Large intestine (tissue), 3 donors: ENCODE data around the gene TRMT2A. TPM values are rescaled to one million over a fixed set of nuclear protein-coding genes. Genes with fewer than 3 reads are reported as not detected.
A peak's percentile ranks its signal among the peaks of the same experiment; 100 is the strongest.

Experiments
- DNase-seq, 2 donors: peaks; one replicate each; pipeline versions ENCODE4 v3.0.0 to v3.0.0-alpha.2; 2013
- H3K27ac ChIP-seq: one replicate; pipeline ENCODE4 v1.5.1; 2013; ENCODE audit warnings: low read length
- H3K27me3 ChIP-seq: 2 replicates; pipeline ENCODE4 v1.6.1; 2013; ENCODE audit warnings: low read length; ENCODE audit not compliant: control insufficient read depth, insufficient read depth
- H3K36me3 ChIP-seq: 2 replicates; pipeline ENCODE4 v1.6.1; 2013; ENCODE audit warnings: low read length; ENCODE audit not compliant: control insufficient read depth, insufficient read depth
- H3K4me1 ChIP-seq: one replicate; pipeline ENCODE4 v1.6.1; 2013; ENCODE audit warnings: low read length; ENCODE audit not compliant: control insufficient read depth, insufficient read depth
- H3K4me3 ChIP-seq: one replicate; pipeline ENCODE4 v1.5.1; 2013; ENCODE audit warnings: low read length
- H3K9me3 ChIP-seq: one replicate; pipeline ENCODE4 v1.6.1; 2013; ENCODE audit warnings: mild to moderate bottlenecking, low read depth, low read length, moderate library complexity; ENCODE audit not compliant: control insufficient read depth
- WGBS: methylation state at CpG from one replicate; pipeline ENCODE4 v1.1.5; 2013; ENCODE audit warnings: low lambda C conversion rate; ENCODE audit not compliant: insufficient coverage; 5-methylcytosine and 5-hydroxymethylcytosine counted together
- polyA plus RNA-seq: library from polyadenylated mRNA; unstranded; fragments of 120-200 nt; gene quantifications from one replicate; pipeline ENCODE4 v1.2.1, GENCODE V29; 2013

The TRMT2A gene
- polyA plus RNA-seq, 1 donor, result 51.3 TPM

- H3K27me3 ChIP-seq, result no peaks in the 10 kb centered on the region
- no peaks in the 10 kb centered on the region for H3K36me3 ChIP-seq
- H3K4me3 ChIP-seq, result no peak overlapping the region
- H3K27ac ChIP-seq, result no peak overlapping the region
- no peak for DNase-seq
- no peaks in the 10 kb centered on the region for H3K4me1 ChIP-seq
- H3K9me3 ChIP-seq, result no peaks in the 10 kb centered on the region
- no CpG with 5 or more reads among the region's 15 CpGs for WGBS
Measured at GRCh38 chr22:20157430-20158183, 40.6 kb upstream of the TRMT2A start.

DNA sequence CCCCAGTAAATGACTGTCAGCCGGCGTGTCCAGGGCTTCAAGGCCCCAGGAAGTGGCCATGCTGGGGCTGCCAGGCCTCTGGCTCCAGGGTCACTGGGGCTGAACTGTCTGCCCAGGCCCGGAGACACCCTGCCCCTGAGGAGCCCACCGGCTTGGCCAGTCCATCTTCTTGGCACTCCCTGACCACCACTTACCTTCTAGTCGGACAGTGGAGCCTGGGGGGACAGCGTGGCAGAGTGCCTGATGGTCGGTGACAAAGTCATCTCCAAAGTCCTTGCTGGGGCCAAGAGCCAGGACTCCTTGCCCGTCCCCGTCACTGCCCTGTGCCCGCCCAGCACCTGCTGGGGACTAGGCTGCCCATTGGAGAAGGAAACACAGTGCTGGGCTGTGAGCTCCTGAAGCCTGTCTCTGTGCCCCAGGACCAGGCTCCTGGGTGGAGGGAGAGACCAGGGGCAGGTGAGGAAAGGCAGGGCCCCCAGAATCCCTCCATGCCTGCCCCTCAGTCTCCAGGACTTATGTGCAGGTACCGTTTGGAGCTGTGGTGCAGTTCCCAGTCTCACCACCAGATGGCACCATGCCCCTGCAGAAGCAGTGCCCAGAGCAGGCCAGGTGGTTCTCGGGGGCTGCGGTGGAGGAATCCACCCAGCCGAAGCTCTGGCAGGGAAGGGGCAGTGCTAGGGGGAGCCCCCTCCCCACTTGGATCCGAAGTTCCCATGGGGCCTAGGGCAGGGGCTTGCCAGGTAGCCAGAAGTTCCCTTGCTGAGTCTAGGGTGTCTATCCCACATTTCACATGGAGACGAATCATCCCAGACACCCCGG is 39.8 kb upstream of the TRMT2A start:
- DNase-seq, result peak; percentile 68 to 88
- Histone ChIP-seq H3K27me3 (no peaks in the 10 kb centered on the region), H3K27ac (no peak overlapping the region), H3K9me3 (no peaks in the 10 kb centered on the region), H3K4me1 (no peaks in the 10 kb centered on the region), H3K4me3 (no peak overlapping the region), H3K36me3 (no peaks in the 10 kb centered on the region)
- WGBS, result no CpG with 5 or more reads among the region's 17 CpGs

DNA sequence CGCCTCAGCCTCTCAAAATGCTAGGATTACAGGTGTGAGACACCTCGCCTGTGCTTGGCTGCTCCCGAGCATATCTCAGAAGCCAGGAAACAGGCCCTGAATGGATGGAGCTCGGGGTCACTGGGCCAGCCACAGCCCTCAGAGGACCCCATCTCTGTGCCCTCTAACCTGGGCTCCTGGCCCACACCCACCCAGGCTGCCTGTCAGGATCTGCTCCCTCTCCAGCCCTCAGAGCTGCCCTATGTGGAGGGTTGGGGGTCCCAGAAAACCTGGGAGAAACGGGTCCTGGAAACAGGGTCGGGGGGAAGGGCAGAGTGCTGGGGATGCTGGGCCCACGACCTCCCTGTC is 39.0 kb upstream of the TRMT2A start:
- no peak overlapping the region for H3K4me3 ChIP-seq
- no peaks in the 10 kb centered on the region for H3K9me3 ChIP-seq
- DNase-seq, result no peak
- no peaks in the 10 kb centered on the region for H3K36me3 ChIP-seq
- no CpG with 5 or more reads among the region's 7 CpGs for WGBS
- H3K4me1 ChIP-seq, result no peaks in the 10 kb centered on the region
- H3K27ac ChIP-seq, result no peak overlapping the region
- no peaks in the 10 kb centered on the region for H3K27me3 ChIP-seq

DNA sequence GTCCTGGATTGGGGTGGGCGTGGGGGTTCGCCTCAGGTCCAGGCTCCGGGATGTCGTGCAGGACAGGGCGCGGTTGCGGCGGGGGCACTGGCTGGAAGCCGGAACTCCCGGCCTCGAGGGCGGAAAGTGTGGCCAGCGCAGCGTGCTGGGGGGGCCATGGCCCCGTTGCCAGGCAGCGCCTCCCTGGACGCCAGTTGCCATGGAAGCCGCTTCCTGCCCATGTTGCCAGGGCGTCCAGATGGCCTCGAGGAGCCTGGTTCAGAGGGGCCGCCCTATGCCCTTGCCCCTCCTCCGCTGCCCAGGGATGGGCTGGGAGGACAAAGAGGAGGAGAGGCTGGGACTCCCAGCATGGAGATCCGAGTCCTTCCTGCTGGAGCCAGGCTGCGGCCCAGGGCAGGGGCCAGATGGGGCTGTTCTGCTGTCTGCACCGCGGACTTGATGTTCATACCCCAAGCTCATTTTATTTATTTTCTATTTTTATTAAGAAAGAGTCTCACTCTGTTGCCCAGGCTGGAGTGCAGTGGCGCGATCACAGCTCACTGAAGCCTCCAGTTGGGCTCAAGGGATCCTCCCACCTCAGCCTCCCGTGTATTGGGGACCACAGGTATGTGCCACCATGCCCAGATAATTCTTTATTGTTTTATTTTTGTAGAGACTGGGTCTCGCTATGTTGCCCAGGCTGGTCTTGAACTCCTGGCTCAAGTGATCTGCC is 38.5 kb upstream of the TRMT2A start:
- no peaks in the 10 kb centered on the region for H3K4me1 ChIP-seq
- no peaks in the 10 kb centered on the region for H3K27me3 ChIP-seq
- peak; percentile 34 to 51 for DNase-seq
- no peaks in the 10 kb centered on the region for H3K9me3 ChIP-seq
- H3K4me3 ChIP-seq, result peak overlapping the region; percentile 18
- no peak overlapping the region for H3K27ac ChIP-seq
- WGBS, result no CpG with 5 or more reads among the region's 30 CpGs
- no peaks in the 10 kb centered on the region for H3K36me3 ChIP-seq

DNA sequence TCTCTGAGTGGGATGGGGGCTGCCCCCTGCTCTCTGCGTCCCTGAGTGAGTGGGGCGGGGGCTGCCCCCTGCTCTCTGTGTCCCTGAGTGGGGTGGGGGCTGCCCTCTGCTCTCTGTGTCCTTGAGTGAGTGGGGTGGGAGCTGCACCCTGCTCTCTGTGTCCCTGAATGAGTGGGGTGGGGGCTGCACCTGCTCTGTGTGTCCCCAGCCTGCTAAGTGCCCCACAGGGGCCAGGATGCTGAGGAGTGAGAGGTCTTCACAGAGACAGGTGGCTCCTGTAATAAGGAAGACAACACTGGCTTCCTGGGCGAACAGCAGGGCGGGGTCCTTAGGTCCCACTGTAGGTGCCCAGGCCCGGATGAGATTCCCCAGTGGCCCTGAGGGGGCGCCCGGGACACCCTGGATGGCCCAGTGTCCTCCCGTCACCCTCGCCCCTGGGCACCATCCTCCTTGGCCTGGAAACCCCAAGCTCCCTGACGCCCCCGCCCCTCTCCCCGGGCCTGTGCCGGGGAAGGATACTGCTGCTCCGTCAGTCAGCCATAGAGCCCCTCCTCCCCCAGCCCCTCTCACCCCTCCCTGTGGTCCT is 37.7 kb upstream of the TRMT2A start:
- no peaks in the 10 kb centered on the region for H3K9me3 ChIP-seq
- no CpG with 5 or more reads among the region's 14 CpGs for WGBS
- H3K4me1 ChIP-seq, result no peaks in the 10 kb centered on the region
- H3K27ac ChIP-seq, result no peak overlapping the region
- H3K36me3 ChIP-seq, result no peaks in the 10 kb centered on the region
- no peaks in the 10 kb centered on the region for H3K27me3 ChIP-seq
- peak overlapping the region; percentile 18 for H3K4me3 ChIP-seq
- DNase-seq, result no peak

GRCh38 chr22:20153945-20154344 is 36.9 kb upstream of the TRMT2A start:
- no peaks in the 10 kb centered on the region for H3K4me1 ChIP-seq
- H3K27me3 ChIP-seq, result no peaks in the 10 kb centered on the region
- no peak overlapping the region for H3K27ac ChIP-seq
- no peaks in the 10 kb centered on the region for H3K9me3 ChIP-seq
- no peaks in the 10 kb centered on the region for H3K36me3 ChIP-seq
- no peak overlapping the region for H3K4me3 ChIP-seq
- no peak for DNase-seq
- no CpG with 5 or more reads among the region's 16 CpGs for WGBS

DNA sequence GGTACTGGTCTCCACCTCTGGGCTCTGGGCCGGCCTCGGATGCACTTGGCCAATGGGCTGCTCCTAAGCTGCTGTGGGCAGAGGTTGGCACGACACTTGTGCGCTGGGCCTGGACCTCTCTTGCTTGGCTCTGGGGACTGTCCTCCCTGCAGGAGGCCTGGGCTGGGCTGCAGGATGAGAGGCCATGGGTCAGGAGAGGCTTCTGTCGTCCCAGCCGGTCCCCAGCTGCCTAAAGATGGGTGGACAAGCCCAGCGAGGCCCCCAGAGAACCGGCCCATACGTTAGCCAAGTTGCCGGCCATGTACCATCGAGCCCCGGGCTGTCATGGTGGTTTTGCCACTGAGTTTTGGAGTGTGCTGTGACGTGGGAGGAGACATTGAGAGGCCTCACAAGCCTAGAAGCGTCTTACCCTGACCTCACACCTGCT is 35.5 kb upstream of the TRMT2A start:
- Histone ChIP-seq H3K27ac (no peak overlapping the region), H3K27me3 (no peaks in the 10 kb centered on the region), H3K36me3 (peaks cover 2% of the 10 kb centered on the region), H3K4me3 (no peak overlapping the region), H3K9me3 (no peaks in the 10 kb centered on the region), H3K4me1 (peaks cover 3% of the 10 kb centered on the region)
- no CpG with 5 or more reads among the region's 14 CpGs for WGBS
- DNase-seq, result no peak

GRCh38 chr22:20151276-20151588 is 34.2 kb upstream of the TRMT2A start:
- WGBS, result no CpG with 5 or more reads among the region's 4 CpGs

DNA sequence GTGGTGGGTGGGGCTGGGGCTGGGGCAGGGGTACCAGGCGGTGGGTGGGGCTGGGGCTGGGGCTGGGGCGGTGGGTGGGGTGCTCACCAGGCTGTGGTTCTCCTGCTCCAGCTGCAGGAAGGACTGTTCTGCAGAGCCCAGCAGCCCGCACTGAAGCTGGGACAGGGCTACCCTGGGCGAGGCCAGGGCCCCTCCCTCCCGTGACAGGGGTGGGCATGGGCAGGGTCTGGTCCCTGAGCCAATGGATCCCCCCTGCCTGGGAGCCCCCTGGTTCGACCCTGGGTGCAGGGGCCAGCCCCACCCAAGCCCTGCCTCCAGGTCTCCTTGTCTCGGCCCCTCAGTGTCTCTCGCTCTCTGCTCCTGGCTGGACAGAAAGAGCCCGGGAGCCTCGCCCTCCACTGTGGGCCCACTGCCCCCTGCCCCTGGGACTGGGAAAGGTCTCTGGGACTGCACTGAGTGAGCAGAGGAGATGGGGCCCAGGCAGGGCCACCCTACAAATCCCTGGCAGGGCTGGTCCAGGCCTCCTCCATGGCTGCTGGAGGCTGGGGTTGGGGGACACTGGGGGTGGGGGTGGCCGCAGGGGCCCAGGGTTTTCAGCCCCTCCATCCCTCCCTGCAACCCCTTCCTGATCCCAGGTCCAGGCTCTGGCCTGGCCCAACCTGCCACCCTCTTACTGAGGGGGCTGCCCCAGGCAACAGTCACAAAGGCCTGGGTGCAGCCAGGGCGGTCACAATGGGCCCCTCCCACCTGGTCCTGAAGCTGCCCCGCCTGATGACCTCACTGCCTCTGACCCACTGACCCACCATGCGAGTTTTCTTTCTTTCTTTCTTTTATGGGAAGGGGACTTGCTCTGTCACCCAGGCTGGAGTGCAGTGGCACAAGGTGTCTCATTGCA is 33.6 kb upstream of the TRMT2A start, which contains the start of gene CCDC188:
Gene CCDC188, minus strand, starts transcription at position 675 of the 895 bp plus-strand sequence. Its CDS starts 69 bp downstream, at position 606.
- no peak within 1 kb of the TSS for H3K4me3 ChIP-seq
- peaks cover 13% of the 10 kb centered on the region for H3K4me1 ChIP-seq
- H3K36me3 ChIP-seq, result peaks cover 3% of the 10 kb centered on the region
- WGBS, result no CpG with 5 or more reads among the region's 14 CpGs
- no peaks in the 10 kb centered on the region for H3K9me3 ChIP-seq
- no peaks in the 10 kb centered on the region for H3K27me3 ChIP-seq
- H3K27ac ChIP-seq, result no peak within 1 kb of the TSS
- DNase-seq, result no peak

More at GRCh38 chr22:20151276-20151588, 34.2 kb upstream of the TRMT2A start:
- Histone ChIP-seq H3K27ac (no peak overlapping the region), H3K4me3 (no peak overlapping the region), H3K4me1 (peaks cover 13% of the 10 kb centered on the region), H3K36me3 (peaks cover 2% of the 10 kb centered on the region), H3K27me3 (no peaks in the 10 kb centered on the region), H3K9me3 (no peaks in the 10 kb centered on the region)
- no peak for DNase-seq
